Mesenchymal stem cell (in vitro differentiated cells and primary cell): Measurements from ENCODE around the gene MFSD6.

ENCODE experiments used
- DNase-seq: peaks from one replicate; pipeline ENCODE4 v3.0.0-alpha.2; 2013
- H2AFZ ChIP-seq: one replicate; pipeline ENCODE4 v1.6.1; 2013; ENCODE audit warnings: low read depth, mild to moderate bottlenecking, control low read depth, inconsistent platforms, low read length, moderate library complexity
- H2AK5ac ChIP-seq: 2 replicates; pipeline ENCODE4 v1.6.1; 2013; ENCODE audit warnings: low read length, moderate library complexity, mild to moderate bottlenecking, inconsistent platforms; ENCODE audit not compliant: severe bottlenecking
- H2BK120ac ChIP-seq: one replicate; pipeline ENCODE4 v1.6.1; 2013; ENCODE audit warnings: low read depth, mild to moderate bottlenecking, inconsistent platforms, low read length, moderate library complexity
- H2BK12ac ChIP-seq, 2 experiments: one replicate each; pipeline ENCODE4 v1.6.1; 2013; ENCODE audit warnings: inconsistent platforms in 2 of 2, low read length in 2 of 2, mild to moderate bottlenecking in 2 of 2, moderate library complexity in 2 of 2, control low read depth in 1 of 2
- H2BK15ac ChIP-seq: one replicate; pipeline ENCODE4 v1.6.1; 2013; ENCODE audit warnings: mild to moderate bottlenecking, low read depth, inconsistent platforms; ENCODE audit not compliant: poor library complexity, severe bottlenecking
- H2BK5ac ChIP-seq: 2 replicates; pipeline ENCODE4 v1.6.1; 2013; ENCODE audit warnings: low read depth, mild to moderate bottlenecking, low read length, control low read depth, inconsistent platforms; ENCODE audit not compliant: poor library complexity, severe bottlenecking
- H3K14ac ChIP-seq, 2 experiments: one replicate each; pipeline ENCODE4 v1.6.1; 2013; ENCODE audit warnings: inconsistent platforms in 2 of 2, low read length in 2 of 2, control low read depth in 1 of 2, mild to moderate bottlenecking in 1 of 2, moderate library complexity in 1 of 2
- H3K18ac ChIP-seq, 2 experiments: one replicate each; pipeline ENCODE4 v1.6.1; 2013; ENCODE audit warnings: inconsistent platforms in 2 of 2, low read length in 2 of 2, control low read depth in 1 of 2, low read depth in 1 of 2, mild to moderate bottlenecking in 1 of 2
- H3K23ac ChIP-seq, 2 experiments: one replicate each; pipeline ENCODE4 v1.6.1; 2013; ENCODE audit warnings: inconsistent platforms in 2 of 2, low read length in 2 of 2, mild to moderate bottlenecking in 2 of 2, moderate library complexity in 2 of 2, control low read depth in 1 of 2
- H3K27ac ChIP-seq: 2 replicates; pipeline ENCODE4 v1.5.1; 2013; ENCODE audit warnings: mild to moderate bottlenecking, moderate library complexity, low read length, control low read depth, inconsistent platforms; ENCODE audit not compliant: poor library complexity, severe bottlenecking
- H3K27me3 ChIP-seq, 2 experiments: 2 replicates each; pipeline versions ENCODE4 v1.6.1 to v1.7.0; 2013; ENCODE audit warnings: low read length in 2 of 2, mild to moderate bottlenecking in 2 of 2, moderate library complexity in 2 of 2, control low read depth in 1 of 2, inconsistent platforms in 1 of 2; ENCODE audit not compliant: control insufficient read depth in 1 of 2, insufficient read depth in 1 of 2
- H3K36me3 ChIP-seq, 2 experiments: 2 replicates each; pipeline versions ENCODE4 v1.6.1 to v1.7.0; 2013; ENCODE audit warnings: low read length in 2 of 2, control low read depth in 1 of 2, inconsistent platforms in 1 of 2, low read depth in 1 of 2, mild to moderate bottlenecking in 1 of 2; ENCODE audit not compliant: insufficient read depth in 2 of 2, control insufficient read depth in 1 of 2
- H3K4ac ChIP-seq, 2 experiments: one replicate each; pipeline ENCODE4 v1.6.1; 2013; ENCODE audit warnings: inconsistent platforms in 2 of 2, low read length in 2 of 2, mild to moderate bottlenecking in 2 of 2, moderate library complexity in 2 of 2, control low read depth in 1 of 2, low read depth in 1 of 2
- H3K4me1 ChIP-seq: 2 replicates; pipeline ENCODE4 v1.6.1; 2013; ENCODE audit warnings: low read depth, low read length, control low read depth; ENCODE audit not compliant: control insufficient read depth, insufficient read depth
- H3K4me2 ChIP-seq: 2 replicates; pipeline ENCODE4 v1.6.1; 2013; ENCODE audit warnings: low read length, mild to moderate bottlenecking, inconsistent platforms; ENCODE audit not compliant: poor library complexity, severe bottlenecking
- H3K4me3 ChIP-seq, 2 experiments: 2 replicates each; pipeline versions ENCODE4 v1.5.1 to v1.7.0; 2013; ENCODE audit warnings: low read length in 2 of 2, mild to moderate bottlenecking in 2 of 2, control low read depth in 1 of 2, low read depth in 1 of 2; ENCODE audit not compliant: insufficient read depth in 1 of 2
- H3K79me1 ChIP-seq: replicated peaks from 2 replicates; pipeline ENCODE4 v1.6.1; 2013; ENCODE audit warnings: mild to moderate bottlenecking, control low read depth, low read length, inconsistent platforms; ENCODE audit not compliant: poor library complexity, severe bottlenecking
- H3K9ac ChIP-seq: 2 replicates; pipeline ENCODE4 v1.7.0; 2013; ENCODE audit warnings: mild to moderate bottlenecking, low read length, moderate library complexity
- H3K9me3 ChIP-seq: 2 replicates; pipeline ENCODE4 v1.7.0; 2013; ENCODE audit warnings: mild to moderate bottlenecking, low read length; ENCODE audit not compliant: control insufficient read depth
- H4K8ac ChIP-seq: one replicate; pipeline ENCODE4 v1.6.1; 2013; ENCODE audit warnings: inconsistent platforms, mild to moderate bottlenecking, low read length, moderate library complexity
- H4K91ac ChIP-seq: one replicate; pipeline ENCODE4 v1.6.1; 2013; ENCODE audit warnings: mild to moderate bottlenecking, low read length, inconsistent platforms
- WGBS: methylation state at CpG from one replicate; pipeline ENCODE4 v1.1.7; 2013; ENCODE audit warnings: mixed read lengths; 5-methylcytosine and 5-hydroxymethylcytosine counted together

The MFSD6 gene

GRCh38 chr2:190503088-190503487, 94.9 kb downstream of the MFSD6 start:
- H2BK120ac ChIP-seq: no peak overlapping the region
- no peaks in the 10 kb centered on the region for H3K79me1 ChIP-seq
- H3K27ac ChIP-seq: no peak overlapping the region
- 92% methylated on average over 2 of the region's 3 CpGs for WGBS
- H3K9ac ChIP-seq: no peak overlapping the region
- H4K8ac ChIP-seq: no peak overlapping the region
- no peak overlapping the region for H3K18ac ChIP-seq
- no peak overlapping the region for H3K23ac ChIP-seq
- H2AK5ac ChIP-seq: no peak overlapping the region
- H3K4me3 ChIP-seq: no peak overlapping the region
- no peak overlapping the region for H2BK15ac ChIP-seq
- peaks cover 6 to 19% of the 10 kb centered on the region in 2 experiments for H3K36me3 ChIP-seq
- no peak overlapping the region for H3K4me2 ChIP-seq
- no peak for DNase-seq
- H4K91ac ChIP-seq: no peak overlapping the region
- no peaks in the 10 kb centered on the region for H3K27me3 ChIP-seq
- no peak overlapping the region for H2BK12ac ChIP-seq
- H3K14ac ChIP-seq: no peak overlapping the region
- H2BK5ac ChIP-seq: no peak overlapping the region
- H3K4ac ChIP-seq: no peak overlapping the region
- no peak overlapping the region for H2AFZ ChIP-seq
- H3K9me3 ChIP-seq: no peaks in the 10 kb centered on the region
- H3K4me1 ChIP-seq: peaks cover 3% of the 10 kb centered on the region

- H2AK5ac ChIP-seq: no peak overlapping the region
- H3K4ac ChIP-seq: no peak overlapping the region
Observed at GRCh38 chr2:190504912-190505311, 96.8 kb downstream of the MFSD6 start.

GRCh38 chr2:190505696-190506095, 97.5 kb downstream of the MFSD6 start:
- H3K79me1 ChIP-seq: no peaks in the 10 kb centered on the region
- no peak overlapping the region for H2AK5ac ChIP-seq
- no peaks in the 10 kb centered on the region for H3K9me3 ChIP-seq
- no peak overlapping the region for H4K8ac ChIP-seq
- no peak overlapping the region for H4K91ac ChIP-seq
- H3K4me3 ChIP-seq: no peak overlapping the region
- H2BK120ac ChIP-seq: no peak overlapping the region
- no peaks in the 10 kb centered on the region for H3K4me1 ChIP-seq
- H3K27me3 ChIP-seq: no peaks in the 10 kb centered on the region
- H3K27ac ChIP-seq: no peak overlapping the region
- H3K18ac ChIP-seq: no peak overlapping the region
- H2BK5ac ChIP-seq: no peak overlapping the region
- 86% methylated on average over 1 of the region's 1 CpG for whole genome bisulfite sequencing
- no peak overlapping the region for H2BK12ac ChIP-seq
- H2BK15ac ChIP-seq: no peak overlapping the region
- no peak overlapping the region for H3K4ac ChIP-seq
- no peak for DNase-seq
- H3K9ac ChIP-seq: no peak overlapping the region
- no peak overlapping the region for H3K23ac ChIP-seq
- H3K14ac ChIP-seq: no peak overlapping the region
- H2AFZ ChIP-seq: no peak overlapping the region
- H3K4me2 ChIP-seq: no peak overlapping the region
- H3K36me3 ChIP-seq: peaks cover 2 to 14% of the 10 kb centered on the region in 2 experiments

More at GRCh38 chr2:190504912-190505311, 96.8 kb downstream of the MFSD6 start:
- Histone ChIP-seq H2BK12ac (no peak overlapping the region), H4K8ac (no peak overlapping the region), H3K9ac (no peak overlapping the region), H3K79me1 (no peaks in the 10 kb centered on the region), H4K91ac (no peak overlapping the region), H3K4me2 (no peak overlapping the region), H2BK120ac (no peak overlapping the region), H3K18ac (no peak overlapping the region), H2BK15ac (no peak overlapping the region), H3K23ac (no peak overlapping the region), H3K4me3 (no peak overlapping the region), H3K27ac (no peak overlapping the region), H3K36me3 (peaks cover 5 to 19% of the 10 kb centered on the region in 2 experiments), H3K27me3 (no peaks in the 10 kb centered on the region), H3K4me1 (peaks cover 2% of the 10 kb centered on the region), H3K9me3 (no peaks in the 10 kb centered on the region), H3K14ac (no peak overlapping the region), H2BK5ac (no peak overlapping the region), H2AFZ (no peak overlapping the region)
- 97% methylated on average over 2 of the region's 3 CpGs for WGBS
- DNase-seq: no peak

GRCh38 chr2:190506666-190507065, 98.5 kb downstream of the MFSD6 start:
- H2BK12ac ChIP-seq: no peak overlapping the region
- 88% methylated on average over 2 of the region's 2 CpGs for WGBS

More at GRCh38 chr2:190506666-190507065, 98.5 kb downstream of the MFSD6 start:
- H3K36me3 ChIP-seq: peaks cover 2 to 10% of the 10 kb centered on the region in 2 experiments
- H3K4me3 ChIP-seq: no peak overlapping the region
- DNase-seq: no peak
- no peak overlapping the region for H2BK120ac ChIP-seq
- H3K79me1 ChIP-seq: no peaks in the 10 kb centered on the region
- H3K27ac ChIP-seq: no peak overlapping the region
- H2BK5ac ChIP-seq: no peak overlapping the region
- no peak overlapping the region for H2AFZ ChIP-seq
- H2AK5ac ChIP-seq: no peak overlapping the region
- no peaks in the 10 kb centered on the region for H3K4me1 ChIP-seq
- no peaks in the 10 kb centered on the region for H3K27me3 ChIP-seq
- no peak overlapping the region for H3K14ac ChIP-seq
- H3K18ac ChIP-seq: no peak overlapping the region
- no peaks in the 10 kb centered on the region for H3K9me3 ChIP-seq
- no peak overlapping the region for H3K9ac ChIP-seq
- H4K91ac ChIP-seq: no peak overlapping the region
- no peak overlapping the region for H3K23ac ChIP-seq
- no peak overlapping the region for H3K4ac ChIP-seq
- H4K8ac ChIP-seq: no peak overlapping the region
- no peak overlapping the region for H3K4me2 ChIP-seq
- H2BK15ac ChIP-seq: no peak overlapping the region
